Upper lobe of left lung (tissue), 4 donors: ENCODE measurements around the gene MAPKBP1.

Source experiments
- CTCF ChIP-seq, 6 experiments: fragments of 450-650 bp in 4 of 6; fragments of 200-600 bp in 2 of 6; sonication (generic) in 2 of 6; IDR thresholded peaks; one replicate each; pipeline ENCODE4 v1.5.1; 2016 to 2019; ENCODE audit warnings: antibody characterized with exemption in 6 of 6
- EP300 ChIP-seq, 4 donors: sonication (generic); formaldehyde crosslinking; IDR thresholded peaks; one replicate each; pipeline ENCODE4 v1.5.1; 2017; ENCODE audit warnings: antibody characterized with exemption in 4 of 4, control low read depth in 2 of 4
- POLR2A ChIP-seq, 4 donors: fragments of 450-650 bp; IDR thresholded peaks; one replicate each; pipeline ENCODE4 v1.5.1; 2016 to 2017; ENCODE audit warnings: antibody characterized with exemption in 4 of 4, mild to moderate bottlenecking in 2 of 4

- no peak for TF ChIP-seq CTCF (IDR thresholded peaks at IDR 0.05)
- peak in 1 of 4 donors; percentile 34 for TF ChIP-seq POLR2A (IDR thresholded peaks at IDR 0.05)
- TF ChIP-seq EP300 (IDR thresholded peaks at IDR 0.05), result peak in 1 of 4 donors; percentile 75
Observed at GRCh38 chr15:41836713-41837454, 62.6 kb downstream of the MAPKBP1 start.
